Effector CD4-positive, alpha-beta T cell (primary cell): ENCODE measurements around the gene RASL10A.

Experiments
- DNase-seq: peaks from one replicate; pipeline ENCODE4 v3.0.0-alpha.2; 2020

RASL10A gene

GRCh38 chr22:29317827-29318454 lies 2.4 kb upstream of the RASL10A start:
- no peak for DNase-seq

GRCh38 chr22:29316141-29316828 lies 788 bp upstream of the RASL10A start:
- no peak for DNase-seq

- DNase-seq = no peak
Measured at GRCh38 chr22:29314537-29315285, 786 bp downstream of the RASL10A start.

GRCh38 chr22:29313576-29314466 lies 1.7 kb downstream of the RASL10A start:
- DNase-seq = no peak

DNA sequence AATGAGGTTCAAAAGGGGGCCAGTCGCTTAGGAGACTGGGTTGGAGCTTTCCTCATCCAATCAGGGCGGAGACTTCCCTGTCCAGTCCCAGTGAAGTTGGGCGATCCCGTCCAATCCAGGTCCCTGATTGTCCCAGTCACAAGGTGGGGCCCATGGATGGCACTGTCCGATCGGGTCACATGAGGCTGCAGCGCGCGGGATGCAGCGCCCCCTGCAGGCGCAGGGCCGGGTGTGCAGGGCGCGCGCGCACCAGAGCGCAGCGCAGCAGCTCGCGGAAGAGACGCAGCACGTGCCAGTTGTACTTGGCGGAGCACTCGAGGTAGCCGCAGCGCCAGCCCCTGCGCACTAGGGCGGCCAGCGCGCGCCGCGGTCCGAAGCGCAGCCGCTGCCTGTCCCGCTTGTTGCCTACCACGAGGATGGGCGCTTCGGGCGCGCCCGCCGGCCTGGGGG lies 2.3 kb downstream of the RASL10A start:
- no peak for DNase-seq

GRCh38 chr22:29312218-29313125 lies 3.0 kb downstream of the RASL10A start:
- DNase-seq = no peak

- no peak for DNase-seq
Measured at GRCh38 chr22:29311464-29312217, 3.9 kb downstream of the RASL10A start.

DNA sequence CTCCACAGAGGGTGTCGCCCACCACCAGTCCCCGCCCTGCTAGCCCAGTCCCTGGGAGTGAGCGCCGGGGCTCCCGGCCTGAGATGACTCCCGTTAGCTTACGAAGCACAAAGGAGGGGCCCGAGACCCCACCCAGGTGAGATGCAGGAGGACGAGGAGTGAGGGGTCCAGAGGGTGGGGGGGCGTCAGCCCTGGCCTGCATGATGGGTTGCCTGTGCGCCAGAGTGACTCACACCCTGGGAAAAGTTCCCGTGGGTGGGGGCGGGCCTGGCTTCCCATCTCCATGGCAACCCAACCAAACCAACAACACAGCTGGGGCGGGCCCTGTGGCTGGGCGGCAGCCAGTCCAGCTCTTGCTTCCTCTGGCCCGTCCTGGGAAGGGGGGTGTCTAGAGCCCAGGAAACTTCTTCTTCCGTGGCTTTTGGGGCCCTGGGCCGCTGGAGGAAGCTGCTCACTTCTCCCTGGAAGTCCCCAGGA lies 4.6 kb downstream of the RASL10A start:
- DNase-seq = no peak

DNA sequence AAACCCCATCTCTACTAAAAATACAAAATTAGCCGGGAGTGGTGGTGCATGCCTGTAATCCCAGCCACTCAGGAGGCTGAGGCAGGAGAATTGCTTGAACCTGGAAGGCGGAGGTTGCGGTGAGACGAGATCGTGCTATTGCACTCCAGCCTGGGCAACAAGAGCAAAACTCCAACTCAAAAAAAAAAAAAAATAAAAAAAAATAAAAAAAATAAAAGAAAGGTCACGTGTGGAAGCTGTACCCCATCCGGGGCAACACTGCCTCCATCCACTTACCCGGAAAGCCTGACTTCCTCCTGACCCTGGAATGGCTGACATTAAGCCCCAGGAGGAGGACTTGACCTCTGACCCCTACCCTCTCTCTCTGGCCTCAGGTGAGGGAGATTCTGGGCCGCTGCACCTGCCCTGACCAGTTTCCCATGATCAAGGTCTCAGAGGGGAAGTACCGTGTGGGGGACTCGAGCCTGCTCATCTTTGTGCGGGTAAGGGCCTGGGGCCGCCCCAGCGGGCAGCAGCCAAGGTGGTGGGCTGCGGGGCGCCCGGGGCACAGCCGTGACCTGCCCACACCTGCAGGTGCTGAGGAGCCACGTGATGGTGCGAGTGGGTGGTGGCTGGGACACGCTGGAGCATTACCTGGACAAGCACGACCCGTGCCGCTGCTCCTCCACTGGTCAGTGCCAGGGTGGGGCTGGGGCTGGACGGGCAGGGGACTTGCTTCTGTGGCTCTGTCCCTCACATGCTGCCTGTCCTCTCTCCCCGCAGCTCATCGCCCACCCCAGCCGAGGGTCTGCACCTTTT lies 5.2 kb downstream of the RASL10A start:
- no peak for DNase-seq

GRCh38 chr22:29309332-29310064 lies 6.0 kb downstream of the RASL10A start:
- DNase-seq = no peak

DNA sequence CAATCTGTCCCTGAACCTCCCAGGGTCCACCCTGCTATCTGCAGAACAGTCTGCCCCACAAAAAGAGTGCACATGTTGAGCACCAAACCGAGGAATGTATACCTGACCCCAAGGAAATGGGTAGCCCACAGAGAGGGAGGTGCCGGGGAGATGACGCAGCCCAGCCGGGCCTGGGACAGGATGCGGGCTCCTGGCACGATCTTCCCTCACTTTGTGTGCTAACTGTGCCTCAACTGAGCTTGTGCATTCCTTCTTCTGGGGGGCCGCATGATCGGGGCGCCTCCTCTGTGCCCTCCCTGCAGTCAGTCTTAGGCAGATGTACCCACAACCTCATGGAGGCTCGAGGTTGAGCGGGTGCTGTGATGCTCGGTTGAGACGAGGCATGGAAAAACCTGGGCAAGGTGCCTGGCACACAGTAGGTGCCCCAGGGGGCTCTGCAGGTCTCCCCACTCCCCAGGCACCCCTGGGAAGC lies 6.7 kb downstream of the RASL10A start:
- no peak for DNase-seq

- no peak for DNase-seq
Measured at GRCh38 chr22:29308148-29308790, 7.2 kb downstream of the RASL10A start.

GRCh38 chr22:29307596-29308147 lies 7.8 kb downstream of the RASL10A start:
- DNase-seq = no peak

- no peak for DNase-seq
Measured at GRCh38 chr22:29306835-29307595, 8.5 kb downstream of the RASL10A start.

DNA sequence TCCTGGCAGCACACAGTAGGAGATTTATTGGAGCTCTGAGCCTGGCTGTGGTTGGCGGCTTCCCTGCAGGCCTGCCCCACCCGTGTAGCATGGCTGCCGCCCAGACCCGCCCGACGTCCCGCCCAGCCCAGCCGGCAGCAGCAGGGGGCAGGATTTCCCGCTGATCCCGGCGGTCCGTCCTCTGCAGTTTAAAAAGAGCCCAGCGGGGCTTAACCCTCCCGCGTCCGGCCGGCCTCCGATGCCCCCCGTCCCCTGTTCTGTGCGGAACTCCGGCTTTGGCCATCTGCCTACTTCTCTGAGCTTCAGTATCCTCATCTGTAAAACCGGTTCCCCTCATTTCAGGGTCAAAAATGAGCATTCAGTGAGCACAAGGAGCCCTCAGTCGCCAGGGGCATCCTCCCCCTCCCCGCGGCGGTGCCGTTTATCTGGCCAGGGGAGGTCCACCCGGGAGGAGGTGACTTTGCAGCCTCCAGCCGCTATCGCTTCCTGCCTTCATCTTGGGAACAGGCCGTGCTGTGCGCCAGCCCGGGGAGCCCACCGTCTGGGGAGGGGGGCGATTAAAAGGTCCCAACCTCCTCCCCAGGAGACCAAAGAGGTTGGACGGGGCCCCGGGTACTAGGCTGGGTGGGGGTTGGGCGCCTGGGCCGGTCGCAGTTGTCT lies 9.2 kb downstream of the RASL10A start, which contains the start of gene GAS2L1:
TSS of gene GAS2L1 (plus strand) at position 476 of the 660 bp plus-strand sequence. CDS start 1,456 bp downstream, outside the sequence.
- no peak for DNase-seq

GRCh38 chr22:29305836-29306174 lies 9.7 kb downstream of the RASL10A start:
- DNase-seq = no peak
